ENCODE results near the gene KIZ. TPM values are rescaled to one million over a fixed set of nuclear protein-coding genes. Genes with fewer than 3 reads are reported as not detected.

Gene KIZ
- total RNA-seq, 1 donor from 2014 or later = 18.0 TPM

- no peak for ATAC-seq (ENCODE audit: low read depth)
- Mint-ChIP-seq H3K36me3 (ENCODE audit: low read depth) (no peaks in the 10 kb centered on the region), H3K27ac (no peak overlapping the region), H3K27me3 (peaks cover 2% of the 10 kb centered on the region), H3K4me1 (no peaks in the 10 kb centered on the region), H3K4me3 (no peak overlapping the region), H3K9me3 (no peaks in the 10 kb centered on the region)
- TF ChIP-seq CTCF (IDR thresholded peaks at IDR 0.05) = no peak
- intact Hi-C loops (cut with micrococcal nuclease) = no loop called here
- no peak for DNase-seq
- POLR2A ChIA-PET = no interaction called here
- CTCF ChIA-PET = no interaction called here
Measured at GRCh38 chr20:21257192-21257591, 131.3 kb downstream of the KIZ start.

GRCh38 chr20:21258411-21258810, 132.5 kb downstream of the KIZ start:
- TF ChIP-seq CTCF (IDR thresholded peaks at IDR 0.05) = no peak
- intact Hi-C loops (cut with micrococcal nuclease) = no loop called here
- DNase-seq = no peak
- Mint-ChIP-seq H3K27ac (no peak overlapping the region), H3K27me3 (peaks cover 2% of the 10 kb centered on the region), H3K36me3 (ENCODE audit: low read depth) (no peaks in the 10 kb centered on the region), H3K9me3 (no peaks in the 10 kb centered on the region), H3K4me1 (no peaks in the 10 kb centered on the region), H3K4me3 (no peak overlapping the region)
- POLR2A ChIA-PET = no interaction called here
- ATAC-seq (ENCODE audit: low read depth) = no peak
- CTCF ChIA-PET = interaction anchor here (0.6 kb wide), 1 partner anchor 16 kb away, joined by 3 read pairs; no protein-coding TSS in a partner anchor

GRCh38 chr20:21259346-21259745, 133.5 kb downstream of the KIZ start:
- DNase-seq (no peak), ATAC-seq (ENCODE audit: low read depth) (no peak)
- no peak overlapping the region for H3K4me3 Mint-ChIP-seq
- ChIA-PET CTCF (no interaction called here), POLR2A (interaction anchor here (0.7 kb wide), 1 partner anchor 128 kb away, joined by 4 read pairs; no protein-coding TSS in a partner anchor)
- H3K4me1 Mint-ChIP-seq = no peaks in the 10 kb centered on the region
- intact Hi-C loops (cut with micrococcal nuclease) = no loop called here
- H3K9me3 Mint-ChIP-seq = no peaks in the 10 kb centered on the region
- no peak overlapping the region for H3K27ac Mint-ChIP-seq
- peaks cover 2% of the 10 kb centered on the region for H3K27me3 Mint-ChIP-seq
- no peaks in the 10 kb centered on the region for H3K36me3 Mint-ChIP-seq (ENCODE audit: low read depth)
- TF ChIP-seq CTCF (IDR thresholded peaks at IDR 0.05) = no peak

GRCh38 chr20:21262812-21263211, 136.9 kb downstream of the KIZ start:
- no peaks in the 10 kb centered on the region for H3K36me3 Mint-ChIP-seq (ENCODE audit: low read depth)
- no peak overlapping the region for H3K27ac Mint-ChIP-seq
- POLR2A ChIA-PET = no interaction called here
- intact Hi-C loops (cut with micrococcal nuclease) = no loop called here
- H3K4me3 Mint-ChIP-seq = no peak overlapping the region
- H3K4me1 Mint-ChIP-seq = no peaks in the 10 kb centered on the region
- H3K9me3 Mint-ChIP-seq = no peaks in the 10 kb centered on the region
- ATAC-seq (ENCODE audit: low read depth) (no peak), DNase-seq (no peak)
- H3K27me3 Mint-ChIP-seq = peaks cover 6% of the 10 kb centered on the region
- no peak for TF ChIP-seq CTCF (IDR thresholded peaks at IDR 0.05)
- CTCF ChIA-PET = no interaction called here

- no peak for TF ChIP-seq CTCF (IDR thresholded peaks at IDR 0.05)
- H3K9me3 Mint-ChIP-seq = no peaks in the 10 kb centered on the region
- no peak overlapping the region for H3K4me3 Mint-ChIP-seq
- POLR2A ChIA-PET = no interaction called here
- H3K27ac Mint-ChIP-seq = no peak overlapping the region
- DNase-seq (no peak), ATAC-seq (ENCODE audit: low read depth) (no peak)
- CTCF ChIA-PET = no interaction called here
- intact Hi-C loops (cut with micrococcal nuclease) = no loop called here
- H3K36me3 Mint-ChIP-seq (ENCODE audit: low read depth) = no peaks in the 10 kb centered on the region
- H3K27me3 Mint-ChIP-seq = peaks cover 6% of the 10 kb centered on the region
- no peaks in the 10 kb centered on the region for H3K4me1 Mint-ChIP-seq
Measured at GRCh38 chr20:21265261-21266190, 139.6 kb downstream of the KIZ start.
